Suprapubic skin (tissue), 3 donors: ENCODE data around the gene HOXC5.

Experiments used
- CTCF ChIP-seq, 2 donors: fragments of 200-600 bp in 1 of 2; fragments of 450-650 bp in 1 of 2; sonication (generic) in 1 of 2; IDR thresholded peaks; one replicate each; pipeline ENCODE4 v1.5.1; 2016 to 2019; ENCODE audit warnings: antibody characterized with exemption in 2 of 2, mild to moderate bottlenecking in 1 of 2, moderate library complexity in 1 of 2
- POLR2A ChIP-seq, 2 donors: fragments of 450-650 bp; IDR thresholded peaks; one replicate each; pipeline ENCODE4 v1.6.1; 2017; ENCODE audit warnings: antibody characterized with exemption in 2 of 2, mild to moderate bottlenecking in 2 of 2, moderate library complexity in 2 of 2

GRCh38 chr12:54022960-54023884 lies 9.6 kb upstream of the HOXC5 start:
- TF ChIP-seq CTCF (IDR thresholded peaks at IDR 0.05) (no peak), POLR2A (IDR thresholded peaks at IDR 0.05) (no peak)
